Hepatocyte (in vitro differentiated cells): ENCODE results near the gene ME3.

Source experiments
- CTCF ChIP-seq: fragments of 200-600 bp; sonication (generic); IDR thresholded peaks from 2 replicates; pipeline ENCODE4 v1.5.1; 2016; ENCODE audit warnings: antibody characterized with exemption, mild to moderate bottlenecking; ENCODE audit not compliant: poor library complexity
- EZH2 ChIP-seq: fragments of 200-600 bp; sonication (generic); IDR thresholded peaks from 2 replicates; pipeline ENCODE4 v1.6.1; 2016; ENCODE audit warnings: antibody characterized with exemption, mild to moderate bottlenecking, borderline replicate concordance
- EZH2phosphoT487 ChIP-seq: fragments of 200-600 bp; sonication (generic); IDR thresholded peaks from one replicate; pipeline ENCODE4 v1.6.1; 2018; ENCODE audit warnings: antibody characterized with exemption, mild to moderate bottlenecking, low read depth, moderate library complexity; ENCODE audit not compliant: unreplicated experiment, severe bottlenecking

- no peak for TF ChIP-seq CTCF
- TF ChIP-seq EZH2phosphoT487 = no peak
- TF ChIP-seq EZH2 = no peak
Observed at GRCh38 chr11:86440305-86440716, 232.1 kb downstream of the ME3 start.
